IPS-NIHi11 (cell line): ENCODE measurements around the gene TPSAB1.
A peak's percentile ranks its signal among the peaks of the same experiment; 100 is the strongest.
"Not testable (repeated sequence)": the region's sequence is repeated elsewhere in the genome, so short reads cannot be mapped to it uniquely, and the experiment has no call there.

Source experiments
- DNase-seq: peaks from one replicate; pipeline ENCODE4 v3.0.0; 2012; ENCODE audit warnings: mixed read lengths, low spot score

The TPSAB1 gene

GRCh38 chr16:1265090-1265630 lies 24.7 kb downstream of the TPSAB1 start:
- DNase-seq, result no peak

- no peak for DNase-seq
Observed at GRCh38 chr16:1265826-1266225, 25.3 kb downstream of the TPSAB1 start.

DNA sequence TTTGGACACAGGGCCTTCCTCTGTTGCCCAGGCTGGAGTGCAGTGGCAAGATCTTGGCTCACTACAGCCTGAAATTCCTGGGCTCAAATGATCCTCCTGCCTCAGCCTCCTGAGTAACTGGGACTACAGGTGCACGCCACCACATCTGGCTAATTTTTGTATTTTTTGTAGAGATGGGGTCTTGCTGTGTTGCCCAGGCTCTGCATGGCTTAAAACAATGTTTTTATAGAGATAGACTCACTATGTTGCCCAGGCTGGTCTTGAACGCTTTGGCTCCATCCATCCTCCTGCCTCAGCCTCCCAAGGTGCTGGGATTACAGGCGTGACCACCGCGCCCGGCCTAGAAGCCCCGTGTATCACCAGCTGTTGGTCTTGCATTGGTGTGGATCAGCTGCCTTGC lies 28.9 kb downstream of the TPSAB1 start:
- DNase-seq, result not testable (repeated sequence)

DNA sequence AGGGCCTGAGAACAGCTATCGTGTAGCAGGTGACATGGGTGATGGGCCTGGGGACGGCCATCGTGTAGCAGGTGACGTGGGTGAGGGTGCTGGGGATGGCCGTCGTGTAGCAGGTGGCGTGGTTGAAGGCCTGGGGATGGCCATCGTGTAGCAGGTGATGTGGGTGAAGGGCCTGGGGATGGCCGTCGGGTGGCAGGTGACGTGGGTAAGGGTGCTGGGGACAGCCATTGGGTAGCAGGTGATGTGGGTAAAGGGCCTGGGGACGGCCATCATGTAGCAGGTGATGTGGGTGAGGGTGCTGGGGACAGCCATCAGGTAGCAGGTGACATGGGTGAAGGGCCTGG lies 30.8 kb downstream of the TPSAB1 start:
- DNase-seq, result no peak

DNA sequence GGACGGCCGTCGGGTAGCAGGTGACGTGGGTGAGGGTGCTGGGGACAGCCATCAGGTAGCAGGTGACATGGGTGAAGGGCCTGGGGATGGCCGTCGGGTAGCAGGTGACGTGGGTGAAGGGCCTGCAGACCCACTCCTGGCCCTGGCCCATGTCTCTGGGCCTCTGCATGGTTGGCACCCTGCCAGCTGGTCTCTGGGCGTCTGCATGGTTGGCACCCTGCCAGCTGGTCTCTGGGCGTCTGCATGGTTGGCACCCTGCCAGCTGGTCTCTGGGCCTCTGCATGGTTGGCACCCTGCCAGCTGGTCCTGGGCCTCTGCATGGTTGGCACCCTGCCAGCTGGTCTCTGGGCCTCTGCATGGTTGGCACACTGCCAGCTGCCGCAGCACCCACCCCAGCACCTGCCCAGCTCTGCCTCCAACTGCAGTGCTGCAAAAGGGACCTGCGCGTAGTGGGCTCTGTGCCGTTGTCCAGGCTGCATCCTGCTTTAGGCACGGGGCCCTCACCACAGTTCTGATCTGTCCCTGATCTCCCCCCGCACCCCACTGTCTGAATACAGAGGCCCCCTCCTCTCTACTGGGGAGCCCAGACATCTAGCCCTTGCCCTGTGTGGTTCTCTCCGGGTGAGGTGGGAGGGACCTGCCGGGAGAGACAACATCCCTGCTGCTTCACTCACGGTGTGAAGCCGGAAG lies 31.4 kb downstream of the TPSAB1 start:
- DNase-seq, result not testable (repeated sequence)

DNA sequence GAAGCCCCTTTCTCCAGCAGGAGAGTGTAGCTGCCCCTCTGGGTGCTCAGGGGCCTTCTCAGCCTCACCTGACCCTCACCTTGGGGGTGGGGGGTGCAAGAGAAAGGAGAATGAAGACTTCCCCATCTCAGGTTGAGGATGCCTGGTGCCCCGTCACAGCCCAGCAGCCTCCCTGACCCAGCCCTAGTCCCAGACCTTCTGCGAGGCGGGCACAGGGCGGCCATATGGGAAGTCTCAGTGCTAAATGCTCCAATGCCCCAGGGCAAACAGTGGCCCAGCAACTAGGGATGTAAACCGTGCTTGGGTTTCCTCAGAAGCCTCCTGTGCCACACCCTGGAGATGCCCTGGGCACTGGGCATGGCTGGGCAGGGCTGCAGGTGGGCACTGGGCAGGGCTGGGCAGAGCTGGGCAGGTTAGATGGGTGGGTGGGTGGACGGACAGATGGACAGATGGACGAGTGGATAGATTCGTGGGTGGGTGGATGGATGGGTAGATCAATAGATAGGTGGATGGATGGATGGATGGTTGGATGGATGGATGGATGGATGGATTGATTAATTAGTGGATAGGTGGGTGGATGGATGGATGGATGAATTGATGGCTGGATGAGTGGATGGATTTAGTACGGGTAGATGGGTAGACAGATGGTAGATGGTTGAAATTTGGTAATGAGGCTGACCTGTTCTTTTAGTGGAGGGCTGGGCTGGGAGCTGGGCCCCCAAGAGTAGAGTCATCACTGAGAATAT lies 32.1 kb downstream of the TPSAB1 start:
- DNase-seq, result no peak

DNA sequence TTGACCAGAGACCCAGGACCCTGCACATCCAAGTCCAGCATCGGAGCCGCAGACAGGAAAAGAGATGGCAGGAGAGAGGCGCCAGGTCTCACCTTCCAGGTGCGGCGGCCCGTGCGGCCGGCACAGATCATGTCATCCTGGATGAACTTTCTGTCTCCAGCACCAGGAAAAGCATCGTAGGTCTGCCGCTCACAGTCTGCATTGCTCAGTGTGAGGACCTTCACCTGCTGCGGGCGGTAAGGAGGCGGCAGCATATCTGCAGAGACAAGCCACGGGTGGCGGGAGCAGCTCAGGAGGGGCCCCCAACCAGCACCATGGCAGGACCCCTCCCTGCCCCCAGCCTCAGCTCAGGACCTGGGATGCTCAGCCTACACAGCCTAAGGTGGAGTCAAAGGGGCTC lies 33.3 kb downstream of the TPSAB1 start:
- DNase-seq, result no peak

DNA sequence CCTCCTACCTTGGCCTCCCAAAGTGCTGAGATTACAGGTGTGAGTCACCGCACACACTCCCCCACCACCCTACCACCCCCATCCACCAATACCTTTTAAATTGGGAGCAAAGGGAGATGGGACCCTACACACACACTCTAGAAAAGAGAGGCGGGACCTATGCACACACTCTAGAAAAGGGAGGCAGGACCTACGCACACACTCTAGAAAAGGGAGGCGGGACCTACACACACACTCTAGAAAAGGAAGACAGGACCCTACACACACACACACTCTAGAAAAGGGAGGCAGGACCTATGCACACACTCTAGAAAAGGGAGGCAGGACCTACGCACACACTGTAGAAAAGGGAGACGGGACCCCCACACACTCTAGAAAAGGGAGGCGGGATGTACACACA lies 34.3 kb downstream of the TPSAB1 start:
- no peak for DNase-seq

GRCh38 chr16:1275791-1276579 lies 35.5 kb downstream of the TPSAB1 start:
- DNase-seq, result no peak

GRCh38 chr16:1276580-1276878 lies 36.0 kb downstream of the TPSAB1 start:
- no peak for DNase-seq

DNA sequence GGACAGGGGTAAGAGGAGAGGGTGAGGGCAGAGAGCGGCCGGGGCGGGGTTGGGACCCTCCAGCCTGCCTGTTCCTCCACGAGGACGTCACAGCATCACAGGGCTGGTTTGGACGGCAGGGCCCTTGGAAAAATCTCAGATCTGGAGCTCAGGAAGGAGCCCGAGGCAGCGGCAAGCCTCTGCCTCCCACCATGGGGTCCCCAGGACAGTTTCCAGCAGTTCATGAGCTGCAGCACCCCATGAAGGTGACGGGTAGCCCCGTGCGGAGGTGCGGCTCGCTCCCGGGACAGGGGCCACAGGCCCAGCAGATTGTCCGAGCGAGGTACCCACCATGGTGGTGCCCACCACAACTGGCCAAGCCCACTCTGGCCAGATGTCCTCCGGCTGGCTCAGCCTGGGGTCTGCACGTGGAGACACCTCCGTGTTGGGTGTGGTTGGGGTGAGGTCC lies 36.7 kb downstream of the TPSAB1 start:
- DNase-seq, result no peak

DNA sequence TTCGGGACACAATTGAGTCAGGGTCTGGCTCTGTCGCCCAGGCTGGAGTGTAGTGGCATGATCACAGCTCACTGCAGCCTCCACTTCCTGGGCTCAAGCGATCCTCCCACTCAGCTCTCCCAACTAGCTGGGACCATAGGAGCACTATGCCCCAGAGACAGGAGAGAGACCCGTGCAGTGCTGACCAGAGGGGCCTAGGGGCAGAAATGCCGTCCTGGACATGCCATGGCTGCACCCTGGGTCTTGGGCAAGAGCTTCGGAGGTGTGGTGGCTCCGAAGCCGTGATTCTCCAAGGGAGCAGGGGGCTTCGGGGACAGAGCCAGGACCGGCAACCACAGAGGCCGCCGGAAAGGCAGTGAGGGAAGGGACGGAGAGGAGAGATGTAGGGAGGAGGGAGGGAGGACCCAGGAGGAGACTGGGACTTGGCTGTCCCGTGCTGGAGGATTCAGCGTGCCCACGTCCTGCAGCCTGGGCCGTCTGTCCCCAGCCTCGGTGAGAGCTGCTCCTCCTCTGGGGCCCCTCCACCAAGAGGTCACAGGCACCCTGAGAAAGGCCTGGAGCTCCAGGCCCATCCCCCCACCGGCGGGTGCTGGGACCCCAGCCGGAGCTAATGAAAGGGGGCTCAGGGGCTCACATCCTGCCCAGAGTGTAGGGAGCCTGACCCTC lies 37.2 kb downstream of the TPSAB1 start:
- DNase-seq, result no peak

DNA sequence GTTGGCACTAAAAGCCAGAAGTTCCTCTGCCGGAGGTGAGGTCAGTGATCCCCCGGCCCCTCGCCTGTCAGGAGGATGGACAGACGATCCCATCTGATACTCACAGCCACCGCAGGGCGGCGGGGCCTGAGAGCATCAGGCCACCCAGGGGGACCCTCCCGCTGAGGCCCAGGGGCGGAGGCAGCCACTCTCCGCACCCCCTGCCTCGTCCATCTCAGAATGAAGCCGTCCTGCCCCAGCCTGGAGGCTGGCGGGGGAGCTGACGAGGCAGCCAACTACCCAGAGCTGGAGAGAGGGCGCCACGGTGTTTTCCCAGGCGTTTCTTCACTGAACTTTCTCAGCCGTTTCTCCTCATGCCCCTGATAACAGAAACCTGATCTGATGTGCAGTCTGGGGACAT lies 38.0 kb downstream of the TPSAB1 start:
- peak; percentile 66 for DNase-seq

DNA sequence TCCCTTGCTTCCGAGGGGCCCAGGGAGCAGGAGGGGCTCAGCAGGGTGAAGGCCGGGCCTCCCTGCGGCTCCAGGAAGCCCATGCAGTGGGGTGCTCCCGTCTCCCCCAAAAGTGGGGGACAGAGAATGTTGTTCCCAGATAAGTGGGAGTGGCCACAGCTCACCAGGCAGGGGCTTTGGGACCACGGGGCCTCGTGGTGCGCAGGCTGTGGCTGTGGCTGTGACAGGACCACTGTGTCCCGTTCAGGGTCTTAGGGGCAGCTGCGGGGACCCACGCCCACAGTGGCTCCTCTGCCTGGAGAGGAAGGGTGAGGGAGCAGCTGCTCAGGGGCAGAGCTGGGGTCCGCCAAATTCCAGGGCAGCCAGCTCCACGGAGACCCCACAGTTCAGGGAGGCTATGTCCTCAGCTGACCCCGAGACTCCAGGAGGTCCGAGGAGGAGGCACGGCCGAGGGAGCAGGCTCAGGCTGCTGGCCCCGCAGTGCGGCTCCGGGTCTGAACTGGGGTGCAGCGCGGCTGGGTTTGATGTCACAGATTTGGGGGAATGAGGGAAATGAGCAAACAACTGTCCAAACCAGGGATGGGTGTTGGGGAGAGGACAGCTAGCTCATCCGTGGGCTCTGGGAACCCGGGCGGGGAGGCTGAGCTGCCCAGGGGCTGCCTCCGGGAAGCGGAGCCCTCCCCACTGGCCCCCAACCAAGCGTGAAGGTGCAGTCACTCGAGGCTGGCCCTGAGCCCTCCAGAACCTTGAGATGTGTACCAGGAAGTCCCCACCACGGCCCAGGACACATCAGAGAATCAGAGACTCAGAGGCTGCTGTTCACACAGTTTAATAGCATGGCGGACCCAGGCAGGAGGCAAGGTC lies 38.8 kb downstream of the TPSAB1 start:
- DNase-seq, result no peak

DNA sequence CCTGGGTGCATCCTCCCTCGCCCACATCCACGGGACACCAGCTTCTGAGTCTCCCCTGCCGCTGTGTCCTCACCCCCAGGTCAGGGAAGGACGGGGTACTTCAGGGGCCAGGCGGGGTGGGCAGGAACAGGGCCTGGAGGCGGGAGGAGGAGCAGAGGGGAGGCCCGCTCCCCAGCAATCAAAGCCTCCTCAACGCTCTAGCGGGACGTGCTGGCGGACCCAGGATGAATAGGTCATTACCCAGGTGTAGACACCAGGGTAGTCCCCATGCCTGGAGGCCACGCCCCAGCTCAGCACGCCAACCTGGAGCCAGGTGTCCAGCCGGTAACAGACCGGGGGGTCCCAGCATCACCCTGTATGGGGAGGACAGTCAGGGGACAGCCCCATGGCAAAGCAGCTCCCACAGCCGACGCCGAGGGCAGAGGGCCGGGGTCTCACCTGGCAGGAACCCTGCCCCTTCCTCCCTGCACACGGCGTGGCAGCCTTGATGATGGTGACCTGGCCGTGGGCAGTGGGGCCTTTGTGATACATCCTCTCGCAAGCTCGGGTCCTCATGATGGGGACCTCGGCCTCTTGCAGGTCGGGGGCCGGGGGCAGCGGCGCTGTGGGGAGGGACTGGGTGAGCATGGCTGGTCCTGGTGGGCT lies 39.6 kb downstream of the TPSAB1 start:
- DNase-seq, result no peak

- DNase-seq, result no peak
Observed at GRCh38 chr16:1280783-1281182, 40.3 kb downstream of the TPSAB1 start.

- no peak for DNase-seq
Observed at GRCh38 chr16:1281517-1281916, 41.0 kb downstream of the TPSAB1 start.

GRCh38 chr16:1282324-1282973 lies 41.9 kb downstream of the TPSAB1 start:
- no peak for DNase-seq

GRCh38 chr16:1283296-1283695 lies 42.8 kb downstream of the TPSAB1 start:
- DNase-seq, result peak; percentile 41

DNA sequence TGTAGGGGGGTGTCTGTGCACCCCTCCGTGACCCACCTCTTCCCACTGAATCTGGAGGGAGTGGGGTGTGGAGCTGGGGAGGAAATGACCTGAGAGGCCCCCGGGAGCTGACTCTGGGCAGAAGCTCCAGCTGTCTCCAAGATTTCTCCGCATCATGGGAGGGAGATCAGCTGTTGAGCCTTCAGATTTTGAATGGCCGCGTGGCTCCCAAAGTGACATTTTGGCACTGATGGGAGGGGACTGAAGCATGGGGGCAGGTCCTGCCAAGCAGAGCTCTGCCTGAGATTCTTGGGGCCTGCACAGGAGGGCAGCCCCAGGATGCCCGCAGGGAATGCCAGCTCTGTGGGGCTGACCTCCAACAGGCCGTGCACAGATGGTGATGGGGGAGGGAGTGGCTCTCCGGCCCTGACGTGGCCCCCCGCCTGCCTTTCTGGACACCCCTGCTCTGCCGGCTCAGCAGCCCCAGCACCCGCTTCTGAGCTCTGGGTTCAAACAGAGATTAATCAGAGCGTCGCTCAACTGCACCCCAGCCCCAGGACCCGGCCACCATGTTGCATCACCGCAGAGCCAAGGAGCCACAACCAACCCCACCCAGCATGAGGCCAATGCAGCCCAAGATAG lies 43.6 kb downstream of the TPSAB1 start:
- DNase-seq, result no peak
